HG02610 (cell line): ENCODE results near the gene NLN.
"Not testable (repeated sequence)": the region's sequence is repeated elsewhere in the genome, so short reads cannot be mapped to it uniquely, and the experiment has no call there.

Source experiments
- ATAC-seq: cut with Tn5 transposase; IDR thresholded peaks from one replicate; pipeline ENCODE4 v1.9.1; 2021; ENCODE audit warnings: mild to moderate bottlenecking, moderate library complexity; ENCODE audit not compliant: unreplicated experiment

Gene NLN

GRCh38 chr5:65805089-65805488, 83.1 kb downstream of the NLN start:
- no peak for ATAC-seq

DNA sequence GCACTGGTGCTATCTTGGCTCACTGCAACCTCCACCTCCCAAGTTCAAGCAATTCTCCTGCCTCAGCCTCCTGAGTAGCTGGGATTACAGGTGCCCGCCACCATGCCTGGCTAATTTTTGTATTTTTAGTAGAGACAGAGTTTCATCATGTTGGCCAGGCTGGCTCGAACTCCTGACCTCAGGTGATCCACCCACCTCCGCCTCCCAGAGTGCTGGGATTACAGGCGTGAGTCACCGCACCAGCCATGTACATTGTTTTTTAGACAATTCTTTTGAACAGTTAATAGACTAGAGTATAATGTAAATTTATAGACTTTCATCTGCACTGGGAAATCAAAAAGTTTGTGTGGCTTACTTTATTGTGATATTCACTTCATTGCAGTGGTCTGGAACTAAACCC, 85.5 kb downstream of the NLN start:
- ATAC-seq = not testable (repeated sequence)

DNA sequence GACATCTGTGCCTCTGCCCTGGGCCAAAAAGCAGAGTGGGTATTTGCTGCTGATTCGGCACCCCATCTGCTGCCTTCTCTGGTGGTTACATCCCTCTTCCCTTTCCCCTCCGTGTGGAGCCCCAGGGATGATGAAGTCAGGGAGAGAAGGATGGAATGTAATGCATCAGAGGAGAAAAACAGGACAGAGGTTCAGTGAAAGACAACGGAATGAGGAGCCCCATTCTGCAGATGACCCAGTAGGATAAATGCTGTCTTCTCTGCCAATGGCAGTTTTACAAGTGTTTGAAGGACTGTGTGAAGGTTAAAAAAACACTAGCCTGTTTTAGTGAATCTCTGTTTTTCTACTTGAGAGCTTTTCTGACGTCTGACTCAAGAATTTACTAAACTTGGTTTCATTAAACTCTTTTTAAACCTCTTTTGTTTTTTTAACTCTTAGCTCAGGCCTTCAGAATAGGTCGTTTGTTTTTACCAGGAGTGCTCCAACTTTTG, 86.3 kb downstream of the NLN start:
- no peak for ATAC-seq

DNA sequence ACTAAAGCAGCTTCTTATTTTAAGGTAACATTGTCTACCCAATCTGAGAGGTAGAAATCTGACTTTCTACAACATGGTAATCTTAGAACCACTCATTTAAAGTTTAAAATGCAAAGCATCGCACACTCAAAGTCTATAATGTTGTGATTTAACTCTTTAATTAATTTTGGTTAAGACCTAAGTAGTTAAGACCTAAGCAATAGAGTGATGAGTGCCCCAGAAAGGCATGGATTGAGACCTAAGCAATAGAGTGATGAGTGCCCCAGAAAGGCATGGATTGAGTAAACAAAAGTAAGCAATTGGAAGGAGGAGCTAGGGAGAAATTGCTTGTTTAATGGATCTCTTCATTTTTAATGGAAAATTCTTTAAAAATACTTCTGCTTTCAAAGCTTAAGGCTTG, 86.8 kb downstream of the NLN start:
- ATAC-seq = no peak

- ATAC-seq = no peak
Measured at GRCh38 chr5:65809817-65810531, 88.0 kb downstream of the NLN start.

DNA sequence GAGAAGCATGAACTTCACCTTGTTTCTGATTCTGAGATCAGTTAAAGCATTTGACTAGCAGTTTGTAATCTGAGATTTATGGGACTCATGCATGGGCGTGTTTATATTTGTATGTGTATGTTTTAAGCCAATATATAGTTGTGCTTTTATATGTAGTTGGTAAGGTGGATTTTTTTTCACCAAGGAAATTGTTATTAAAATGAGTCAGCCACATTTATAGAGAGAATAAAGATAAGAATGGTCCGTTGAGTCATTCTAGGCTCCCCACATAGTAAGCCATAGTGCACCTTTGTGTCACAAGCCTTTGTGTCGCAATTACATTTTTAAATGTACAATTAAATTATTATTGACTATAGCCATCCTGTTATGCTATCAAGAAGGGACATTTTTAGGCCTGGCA, 89.0 kb downstream of the NLN start:
- no peak for ATAC-seq

GRCh38 chr5:65811885-65812284, 89.9 kb downstream of the NLN start:
- no peak for ATAC-seq

DNA sequence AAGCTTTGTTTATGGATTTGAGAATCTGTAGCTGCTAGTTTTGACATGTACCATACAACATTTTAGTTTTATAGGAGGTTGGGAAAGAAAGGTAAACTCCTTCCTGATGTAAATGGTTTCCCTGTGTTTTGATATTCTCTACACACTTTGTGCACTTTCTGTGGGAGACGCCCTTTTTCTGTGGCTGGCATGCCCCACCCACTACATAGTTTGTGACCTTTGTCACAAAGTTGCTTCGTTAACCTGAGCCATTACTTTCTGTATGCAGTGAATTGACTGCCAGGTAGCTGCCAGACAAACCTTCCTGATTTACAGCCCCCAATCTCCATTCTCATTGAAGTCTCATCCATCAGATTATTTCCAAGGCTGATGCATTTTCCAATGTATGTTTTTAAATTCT, 90.6 kb downstream of the NLN start:
- ATAC-seq = no peak

DNA sequence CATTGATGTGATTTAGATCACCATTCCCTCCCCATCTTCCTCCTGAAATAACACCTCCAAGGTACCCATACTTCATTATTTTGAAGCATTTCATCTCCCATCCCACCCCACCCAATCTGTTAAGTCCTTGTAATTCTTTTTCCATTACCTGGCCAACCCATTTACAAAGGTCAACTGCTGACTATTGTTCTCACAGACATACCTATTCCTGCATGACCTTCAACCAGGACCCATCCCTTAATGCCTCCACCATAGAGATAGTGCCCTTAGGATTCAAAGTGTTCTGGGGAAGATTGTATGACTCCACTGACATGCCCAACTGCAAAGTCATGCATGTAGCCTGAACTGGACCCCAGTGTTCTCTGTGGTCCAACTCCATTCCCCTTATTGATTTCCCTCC, 91.2 kb downstream of the NLN start:
- ATAC-seq = no peak

- no peak for ATAC-seq
Measured at GRCh38 chr5:65815161-65815560, 93.2 kb downstream of the NLN start.

DNA sequence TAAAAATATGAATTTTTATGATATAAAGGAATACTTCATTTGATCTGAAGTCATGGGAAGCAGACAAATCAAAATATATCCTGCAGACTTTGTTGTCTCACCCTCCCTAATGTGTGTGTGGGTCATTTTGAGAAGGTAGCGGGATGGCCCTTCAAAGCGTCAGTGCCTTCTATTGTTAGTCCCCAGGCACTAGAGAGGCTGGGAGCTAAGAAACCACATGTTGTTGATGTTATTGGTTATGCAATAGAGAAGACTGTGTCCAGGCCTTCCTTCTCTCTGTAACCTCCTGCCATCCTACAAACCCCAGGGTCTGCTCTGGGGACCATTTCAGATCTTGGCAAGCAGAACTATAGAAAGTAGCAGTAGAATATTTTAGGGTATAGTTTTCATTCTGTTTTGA, 94.7 kb downstream of the NLN start:
- ATAC-seq = no peak

DNA sequence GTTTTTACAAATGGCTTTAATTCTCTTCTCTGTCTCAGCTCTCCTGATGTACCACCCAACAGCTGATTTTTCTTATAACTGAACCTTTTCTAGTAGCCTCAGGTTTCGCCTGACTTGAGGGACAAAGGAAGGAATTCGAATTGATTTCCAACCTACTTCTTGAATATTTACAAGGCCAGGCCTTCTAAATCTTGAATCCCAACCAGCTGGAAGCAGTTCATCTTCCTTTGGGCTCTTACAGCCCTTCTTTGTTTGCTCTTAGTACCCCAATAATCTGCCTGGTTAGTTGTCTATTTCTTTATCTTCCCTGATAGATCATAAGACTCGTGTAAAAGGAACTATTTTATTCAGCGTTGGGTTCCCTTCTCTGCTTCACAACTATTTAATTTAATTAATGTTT, 95.9 kb downstream of the NLN start:
- ATAC-seq = no peak

GRCh38 chr5:65818592-65818991, 96.6 kb downstream of the NLN start:
- ATAC-seq = no peak

DNA sequence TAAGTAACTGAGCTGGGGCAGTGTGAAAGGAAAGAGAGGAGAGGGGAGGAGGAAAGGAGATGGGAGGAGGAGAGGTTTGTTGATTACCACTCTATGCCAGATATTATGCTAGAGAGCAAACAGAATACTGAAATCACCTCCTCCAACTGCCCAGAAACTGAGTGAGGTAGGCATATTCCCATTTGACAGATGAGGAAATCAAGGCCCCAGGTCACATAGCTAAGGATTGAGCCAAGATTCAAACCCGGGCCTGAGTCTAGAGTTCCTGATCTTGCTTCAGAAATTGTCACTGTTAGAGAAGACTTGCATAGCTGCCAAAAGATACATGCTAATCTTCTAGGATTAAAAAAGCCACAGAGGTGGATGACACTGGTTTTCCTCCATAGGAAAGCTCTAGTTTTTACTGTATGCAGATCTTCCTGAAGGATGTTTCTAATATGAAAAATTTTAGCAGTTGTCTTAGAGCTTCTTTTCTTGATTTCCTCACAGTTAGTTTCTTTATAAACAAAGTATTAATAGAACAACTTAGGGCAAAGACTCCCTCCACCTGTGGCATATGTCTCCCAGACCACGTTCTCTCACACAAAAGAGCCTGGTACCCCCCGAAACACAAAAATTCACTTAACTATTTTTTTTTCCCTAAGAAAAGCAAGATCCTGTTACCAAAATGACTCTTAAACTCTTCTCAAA, 97.4 kb downstream of the NLN start:
- ATAC-seq = no peak

- no peak for ATAC-seq
Measured at GRCh38 chr5:65819905-65820240, 97.9 kb downstream of the NLN start.

DNA sequence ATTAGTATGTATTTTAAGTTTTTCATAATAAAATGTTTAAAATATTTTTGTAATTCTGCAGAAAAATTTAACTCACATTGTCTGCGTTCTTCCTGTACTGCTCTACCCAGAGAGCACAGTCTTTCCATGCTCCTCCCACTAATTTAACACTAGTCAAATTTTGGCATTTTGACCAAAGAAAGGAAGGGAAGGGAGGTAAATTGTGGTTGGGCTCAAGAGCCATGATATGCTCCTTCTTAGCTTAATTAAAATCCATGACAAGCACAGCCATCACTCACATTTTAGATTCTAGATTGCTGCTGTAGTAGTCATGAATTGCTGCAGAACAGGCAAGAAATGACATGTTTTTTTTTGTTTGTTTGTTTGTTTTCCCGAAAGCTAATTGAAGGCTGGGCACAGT, 98.4 kb downstream of the NLN start:
- no peak for ATAC-seq

DNA sequence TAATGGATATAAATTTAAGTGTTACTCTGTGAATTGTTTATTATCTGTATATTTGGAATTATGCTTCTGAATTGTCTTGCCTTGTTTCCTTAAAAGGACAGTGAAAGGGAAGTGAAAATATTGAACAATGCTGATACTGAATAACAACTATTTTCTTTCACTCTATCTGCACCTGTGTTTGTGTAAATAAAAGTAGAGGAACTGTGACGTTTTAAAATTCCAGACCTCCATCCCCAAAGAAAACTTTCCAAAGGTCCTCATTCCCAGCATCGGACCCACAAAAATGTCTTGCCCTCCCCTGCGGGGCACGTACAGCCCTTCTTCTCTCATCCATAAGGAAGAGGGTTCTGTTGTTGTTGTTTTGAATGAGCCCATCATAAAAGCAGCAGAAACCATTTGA, 100.0 kb downstream of the NLN start:
- ATAC-seq = no peak

DNA sequence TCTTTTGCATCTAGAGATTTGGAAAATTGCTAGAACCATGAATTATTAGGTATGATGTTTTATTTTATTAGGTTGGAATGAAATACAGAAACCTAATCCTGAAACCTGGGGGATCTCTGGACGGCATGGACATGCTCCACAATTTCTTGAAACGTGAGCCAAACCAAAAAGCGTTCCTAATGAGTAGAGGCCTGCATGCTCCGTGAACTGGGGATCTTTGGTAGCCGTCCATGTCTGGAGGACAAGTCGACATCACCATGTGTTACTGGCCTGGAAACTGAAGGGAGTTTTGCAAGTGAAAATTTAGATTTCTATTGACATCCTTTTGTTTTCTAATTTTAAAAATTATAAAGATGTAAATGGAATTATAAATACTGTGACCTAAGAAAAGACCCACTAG, 100.7 kb downstream of the NLN start:
- no peak for ATAC-seq

DNA sequence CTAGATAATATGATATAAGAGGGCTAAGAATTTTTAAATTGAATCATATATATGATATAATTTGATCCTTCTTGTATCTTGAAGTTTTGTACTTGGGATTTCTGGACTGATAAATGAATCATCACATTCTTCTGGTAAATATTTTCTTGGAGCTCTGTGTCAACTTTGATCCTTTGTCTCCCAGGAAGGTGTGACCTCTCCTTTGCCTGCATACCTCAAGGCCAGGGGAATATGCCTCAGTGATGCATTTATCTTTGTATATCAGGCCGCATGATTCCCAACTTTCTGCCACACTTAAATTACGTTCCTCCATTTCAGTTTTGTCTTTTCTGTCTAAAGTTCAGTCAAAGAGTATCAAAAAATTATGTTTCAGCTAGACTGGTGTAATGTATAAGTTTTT, 101.2 kb downstream of the NLN start:
- no peak for ATAC-seq

- ATAC-seq = no peak
Measured at GRCh38 chr5:65823845-65824445, 101.9 kb downstream of the NLN start.

- ATAC-seq = peak; percentile 77
Measured at GRCh38 chr5:65825408-65826328, 103.7 kb downstream of the NLN start.
